ENCODE results near the gene HMGCLL1.

Gene HMGCLL1

DNA sequence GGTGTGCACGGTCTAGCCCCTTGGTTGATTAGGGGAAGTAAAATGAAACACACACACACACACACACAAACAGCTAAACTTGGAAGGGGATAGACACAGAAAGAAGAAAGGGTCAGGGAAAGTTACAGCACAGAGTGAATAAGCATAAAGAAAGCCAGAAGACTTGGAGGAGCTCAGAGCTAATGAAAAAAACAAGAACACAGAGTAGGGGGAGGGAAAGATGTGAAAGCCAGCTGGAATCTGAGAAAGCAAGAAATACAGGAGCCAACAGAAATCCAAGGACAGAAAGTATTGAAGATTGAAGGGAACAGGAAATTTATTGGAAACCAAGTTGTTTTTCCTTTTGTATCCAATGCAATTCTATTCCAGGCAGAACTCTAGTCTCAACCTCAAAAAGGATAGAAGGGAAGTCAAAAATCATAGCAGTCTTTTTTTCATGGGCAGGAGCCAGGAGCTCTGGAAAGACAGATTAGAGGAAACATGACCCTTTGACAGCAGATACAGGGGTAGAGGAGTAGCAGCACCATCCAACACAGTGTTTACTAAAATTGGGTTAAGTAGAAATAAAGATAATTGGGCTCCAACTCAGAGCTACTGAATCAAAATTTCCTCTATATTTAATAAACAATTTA is 10.1 kb downstream of the HMGCLL1 start:
- FAIRE-seq (no peak), DNase-seq (ENCODE audit: insufficient read length) (no peak)
- TF ChIP-seq POLR2AphosphoS5 (IDR thresholded peaks at IDR 0.05; ENCODE audit: low read depth, low read length): no peak

DNA sequence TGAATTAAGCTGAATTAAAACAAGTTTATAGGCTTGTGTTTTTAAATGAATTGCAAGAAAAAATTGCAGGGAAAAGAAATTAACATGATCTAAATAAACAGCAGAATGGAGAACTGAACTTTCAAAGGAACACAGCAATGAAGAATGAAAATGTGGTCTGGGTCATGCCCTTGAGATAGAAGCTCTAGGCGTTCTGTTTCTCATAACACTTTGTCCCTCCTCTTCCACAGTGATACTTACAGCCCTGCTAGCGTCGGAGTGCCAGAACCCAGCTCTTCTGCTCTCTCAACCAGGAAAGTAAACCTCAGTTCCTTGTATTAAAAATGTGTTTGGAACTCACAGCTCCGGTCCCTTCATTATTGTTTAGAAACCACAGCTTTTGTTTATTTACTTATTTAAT is 11.4 kb downstream of the HMGCLL1 start:
- FAIRE-seq: no peak
- TF ChIP-seq POLR2AphosphoS5 (IDR thresholded peaks at IDR 0.05; ENCODE audit: low read depth, low read length): no peak
- no peak for TF ChIP-seq TAF1 (IDR thresholded peaks at IDR 0.05; ENCODE audit: borderline replicate concordance, low read depth, low read length)
- TF ChIP-seq POLR2A (IDR thresholded peaks at IDR 0.05; ENCODE audit: low read depth, low read length): no peak
- no peak for DNase-seq (ENCODE audit: insufficient read length)

DNA sequence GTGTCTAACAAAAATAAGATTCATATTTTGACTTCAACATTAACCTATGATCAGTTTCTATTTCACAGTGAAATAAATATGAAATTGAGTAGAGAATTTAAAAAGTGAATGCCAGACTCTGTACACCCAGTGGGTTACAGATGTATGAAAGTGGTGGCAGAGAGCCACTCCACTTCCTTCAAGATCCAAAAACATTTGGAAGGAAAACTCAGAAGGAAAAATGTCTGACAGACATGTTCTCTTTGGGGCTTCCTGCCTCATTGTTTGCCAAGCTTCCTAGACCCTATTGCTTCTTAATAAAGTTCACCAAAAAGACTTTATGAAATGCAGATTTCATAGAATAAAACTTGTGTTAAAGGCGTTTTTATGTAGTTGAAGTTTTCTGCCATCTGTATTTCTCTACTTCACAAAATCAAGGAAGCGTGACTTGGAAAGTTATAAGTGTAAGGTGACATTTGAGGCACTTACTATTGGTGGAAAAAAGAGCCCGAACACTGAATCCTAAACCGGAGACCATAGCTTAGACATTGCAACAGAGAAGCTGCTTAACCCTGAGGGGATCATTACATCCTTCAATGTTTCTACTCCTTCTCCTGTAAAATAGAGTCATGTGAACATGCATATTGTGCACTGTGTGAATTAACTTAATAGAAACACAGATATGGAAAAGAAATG is 12.8 kb downstream of the HMGCLL1 start:
- TF ChIP-seq POLR2AphosphoS5 (IDR thresholded peaks at IDR 0.05; ENCODE audit: low read depth, low read length) (no peak), POLR2A (IDR thresholded peaks at IDR 0.05; ENCODE audit: low read depth, low read length) (no peak), TAF1 (IDR thresholded peaks at IDR 0.05; ENCODE audit: borderline replicate concordance, low read depth, low read length) (no peak)
- DNase-seq (ENCODE audit: insufficient read length): no peak
- FAIRE-seq: no peak

DNA sequence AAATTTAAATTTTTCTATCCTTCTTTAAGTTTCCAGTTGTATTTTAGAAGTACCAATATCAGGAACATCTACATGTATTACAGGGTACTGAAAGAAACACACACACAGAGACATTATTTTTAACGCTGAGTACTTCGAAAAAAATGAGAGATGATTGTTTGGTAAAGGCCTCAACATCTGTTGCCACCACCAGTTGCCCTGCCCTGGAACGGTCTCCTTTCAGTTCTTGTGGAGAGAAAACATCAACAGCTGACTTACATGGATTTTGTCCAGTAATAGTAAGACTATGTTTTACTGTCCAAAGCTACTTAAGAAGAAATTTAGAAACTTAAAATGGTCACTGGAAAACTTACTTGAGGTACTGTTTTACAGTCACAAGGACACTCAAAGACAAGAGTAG is 16.7 kb downstream of the HMGCLL1 start:
- FAIRE-seq (no peak), DNase-seq (ENCODE audit: insufficient read length) (no peak)
- no peak for TF ChIP-seq POLR2A (IDR thresholded peaks at IDR 0.05; ENCODE audit: low read depth, low read length)
- no peak for TF ChIP-seq TAF1 (IDR thresholded peaks at IDR 0.05; ENCODE audit: borderline replicate concordance, low read depth, low read length)
- TF ChIP-seq POLR2AphosphoS5 (IDR thresholded peaks at IDR 0.05; ENCODE audit: low read depth, low read length): no peak

DNA sequence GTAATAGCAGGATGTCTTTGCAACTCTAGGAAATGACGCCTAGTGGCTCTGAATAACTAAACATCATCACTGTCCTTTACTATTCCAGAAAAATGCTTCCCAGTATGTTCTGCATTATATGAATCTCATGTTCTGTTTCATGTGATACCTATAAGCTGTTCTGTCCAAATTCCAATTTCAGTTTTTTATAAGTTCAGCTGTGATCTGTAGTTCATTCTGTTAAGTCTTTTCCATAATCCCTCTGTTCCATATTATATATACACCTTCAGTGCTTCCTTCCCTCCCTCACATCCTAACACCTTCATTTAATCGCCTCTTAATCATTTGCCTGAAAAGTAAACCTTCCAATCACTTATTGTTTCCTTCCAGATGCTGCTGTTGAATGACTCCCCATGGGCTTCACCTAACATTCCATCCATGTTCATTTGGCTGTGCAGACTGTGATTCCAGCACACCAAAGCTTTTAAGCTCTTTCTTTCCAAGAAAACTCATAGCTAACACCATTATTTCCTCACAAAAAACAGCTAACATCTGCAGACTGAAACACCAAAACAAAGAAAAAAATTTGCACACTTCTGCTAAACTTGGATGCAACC is 18.6 kb downstream of the HMGCLL1 start:
- no peak for TF ChIP-seq POLR2A (IDR thresholded peaks at IDR 0.05; ENCODE audit: low read depth, low read length)
- no peak for TF ChIP-seq POLR2AphosphoS5 (IDR thresholded peaks at IDR 0.05; ENCODE audit: low read depth, low read length)
- FAIRE-seq (no peak), DNase-seq (ENCODE audit: insufficient read length) (no peak)

DNA sequence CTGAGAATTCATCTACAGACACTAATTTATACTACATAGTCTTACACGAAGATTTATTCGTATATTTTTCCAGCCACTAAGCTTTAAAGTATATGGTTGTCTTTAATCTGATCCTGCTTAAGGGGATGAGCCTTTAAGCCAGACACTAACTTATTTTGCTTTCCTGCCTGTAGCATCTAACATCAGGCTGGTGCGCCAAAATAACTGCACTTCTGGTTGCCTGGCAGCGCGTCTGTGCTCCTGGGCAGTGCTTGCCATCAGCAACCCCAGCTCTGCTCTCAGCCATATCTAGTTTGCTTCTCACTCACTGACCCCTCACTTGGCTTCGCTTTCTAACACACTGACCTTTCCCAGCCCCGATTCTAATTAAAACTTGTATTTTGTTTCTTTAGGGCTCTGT is 21.8 kb downstream of the HMGCLL1 start:
- no peak for TF ChIP-seq TAF1 (IDR thresholded peaks at IDR 0.05; ENCODE audit: borderline replicate concordance, low read depth, low read length)
- TF ChIP-seq POLR2AphosphoS5 (IDR thresholded peaks at IDR 0.05; ENCODE audit: low read depth, low read length): no peak
- TF ChIP-seq POLR2A (IDR thresholded peaks at IDR 0.05; ENCODE audit: low read depth, low read length): no peak
- FAIRE-seq (no peak), DNase-seq (ENCODE audit: insufficient read length) (no peak)

DNA sequence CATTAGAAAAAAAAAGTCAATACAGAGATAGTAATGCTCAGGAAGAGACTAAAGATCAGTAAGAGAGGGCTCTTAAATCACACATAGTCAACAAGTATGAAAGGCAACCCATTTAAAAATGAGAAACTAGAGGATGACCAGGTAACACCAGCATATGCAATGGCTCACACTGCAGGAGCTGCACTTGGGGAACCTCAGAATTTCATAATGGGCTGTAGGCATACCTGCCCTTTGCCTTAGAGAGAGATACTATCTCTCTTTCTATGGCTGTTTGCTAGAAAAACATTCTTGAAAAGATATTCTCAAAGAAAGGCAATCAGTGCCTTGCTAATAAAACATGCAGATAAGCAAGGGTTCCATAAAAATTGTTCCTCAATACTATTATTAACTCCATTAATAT is 33.2 kb downstream of the HMGCLL1 start:
- no peak for TF ChIP-seq POLR2AphosphoS5 (IDR thresholded peaks at IDR 0.05; ENCODE audit: low read depth, low read length)
- TF ChIP-seq POLR2A (IDR thresholded peaks at IDR 0.05; ENCODE audit: low read depth, low read length): no peak
- no peak for TF ChIP-seq TAF1 (IDR thresholded peaks at IDR 0.05; ENCODE audit: borderline replicate concordance, low read depth, low read length)
- FAIRE-seq: no peak
- no peak for DNase-seq (ENCODE audit: insufficient read length)

DNA sequence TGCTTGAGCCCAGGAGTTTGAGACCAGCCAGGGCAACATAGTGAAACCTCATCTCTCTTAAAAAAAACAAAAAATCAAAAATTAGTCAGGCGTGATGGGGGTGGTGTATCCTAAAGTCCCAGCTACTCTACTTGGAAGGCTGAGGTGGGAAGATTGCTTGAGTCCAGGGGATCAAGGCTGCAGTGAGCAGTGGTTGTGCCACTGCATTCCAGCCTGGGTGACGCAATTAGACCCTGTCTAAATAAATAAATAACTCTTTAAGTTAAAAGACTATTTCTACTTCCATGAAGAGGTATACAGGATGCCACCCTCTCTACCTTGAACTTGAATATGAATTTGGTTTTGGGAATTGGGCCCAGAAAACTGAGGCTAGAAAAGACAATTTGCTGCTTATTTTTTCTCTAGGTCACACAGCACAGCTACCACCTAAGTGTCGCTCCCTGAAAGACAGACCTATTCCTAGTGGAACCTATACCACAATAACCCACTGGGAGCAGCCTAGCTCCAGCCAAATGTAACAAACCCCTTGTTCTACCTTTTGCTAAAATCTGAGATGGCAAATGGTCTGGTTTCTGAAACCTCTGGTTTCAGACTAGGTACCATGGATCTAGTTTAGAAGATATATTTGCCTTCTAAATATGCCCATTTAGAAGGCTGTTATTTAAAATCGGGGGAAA is 35.2 kb downstream of the HMGCLL1 start:
- DNase-seq (ENCODE audit: insufficient read length): no peak
- TF ChIP-seq POLR2A (IDR thresholded peaks at IDR 0.05; ENCODE audit: low read depth, low read length) (no peak), POLR2AphosphoS5 (IDR thresholded peaks at IDR 0.05; ENCODE audit: low read depth, low read length) (no peak), TAF1 (IDR thresholded peaks at IDR 0.05; ENCODE audit: borderline replicate concordance, low read depth, low read length) (no peak)
- FAIRE-seq: no peak

DNA sequence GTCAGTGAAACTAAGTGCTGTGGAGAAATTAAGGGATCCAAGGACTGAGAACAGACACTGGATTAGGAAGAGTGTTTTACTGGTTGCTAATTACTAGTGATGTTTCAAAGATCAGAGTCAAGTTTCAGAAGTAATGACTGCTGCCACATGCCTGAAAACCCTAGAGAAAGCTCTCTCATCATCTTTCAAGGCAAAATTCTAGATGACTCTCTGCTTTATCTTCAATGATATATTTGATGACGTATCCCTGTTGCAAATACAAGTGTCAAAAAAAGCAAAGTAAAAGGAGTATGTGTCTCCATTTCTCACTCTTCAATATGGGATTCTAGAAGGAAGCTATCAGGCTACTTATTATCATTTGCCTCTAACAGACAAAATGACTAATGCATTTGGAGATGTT is 38.0 kb downstream of the HMGCLL1 start:
- FAIRE-seq (no peak), DNase-seq (ENCODE audit: insufficient read length) (no peak)
- TF ChIP-seq POLR2AphosphoS5 (IDR thresholded peaks at IDR 0.05; ENCODE audit: low read depth, low read length) (no peak), POLR2A (IDR thresholded peaks at IDR 0.05; ENCODE audit: low read depth, low read length) (no peak), TAF1 (IDR thresholded peaks at IDR 0.05; ENCODE audit: borderline replicate concordance, low read depth, low read length) (no peak)

DNA sequence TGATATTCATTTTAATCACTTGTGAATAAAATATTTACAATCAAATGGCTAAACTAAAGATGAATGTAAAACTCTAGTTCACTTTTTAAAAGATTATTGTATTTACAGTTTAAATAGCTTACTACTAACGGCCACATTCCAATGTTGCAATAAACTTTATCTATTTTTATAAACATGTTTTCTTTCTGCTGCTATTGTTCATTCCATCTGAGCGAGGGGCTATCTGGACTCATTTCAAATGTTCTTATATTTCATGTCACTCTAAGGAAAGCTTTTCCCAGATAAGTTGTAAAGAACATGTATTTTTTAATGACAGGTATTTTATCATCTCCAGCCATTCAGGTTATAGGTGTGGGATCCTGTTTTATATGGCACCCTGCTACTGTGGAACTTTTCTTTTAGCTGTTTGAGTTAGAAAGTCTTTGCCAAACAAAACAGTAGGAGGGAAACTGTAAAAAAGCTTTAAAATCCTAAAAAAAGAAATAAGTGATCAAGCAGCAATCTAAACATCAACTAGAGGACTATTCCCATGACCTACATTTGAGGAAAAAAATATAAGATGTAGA is 42.5 kb downstream of the HMGCLL1 start:
- no peak for FAIRE-seq
- DNase-seq (ENCODE audit: insufficient read length): no peak
- TF ChIP-seq TAF1 (IDR thresholded peaks at IDR 0.05; ENCODE audit: borderline replicate concordance, low read depth, low read length) (no peak), POLR2AphosphoS5 (IDR thresholded peaks at IDR 0.05; ENCODE audit: low read depth, low read length) (no peak), POLR2A (IDR thresholded peaks at IDR 0.05; ENCODE audit: low read depth, low read length) (no peak)

DNA sequence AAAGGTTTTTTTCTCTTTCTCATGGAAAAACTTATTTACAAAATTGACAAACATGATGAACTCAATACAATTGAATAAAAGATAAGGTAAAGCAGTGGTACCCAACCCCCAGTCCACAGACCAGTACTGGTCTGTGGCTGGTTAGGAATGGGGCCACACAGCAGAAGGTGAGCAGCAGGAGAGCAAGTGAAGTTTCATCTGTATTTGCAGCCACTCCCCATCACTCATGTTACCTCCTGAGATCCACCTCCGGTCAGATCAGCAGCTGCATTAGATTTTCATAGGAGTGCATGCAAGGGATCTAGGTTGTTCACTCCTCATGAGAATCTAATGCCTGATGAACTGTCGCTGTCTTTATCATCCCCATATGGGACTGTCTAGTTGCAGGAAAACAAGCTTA is 47.5 kb downstream of the HMGCLL1 start:
- DNase-seq (ENCODE audit: insufficient read length): no peak
- no peak for TF ChIP-seq POLR2A (IDR thresholded peaks at IDR 0.05; ENCODE audit: low read depth, low read length)
- no peak for TF ChIP-seq TAF1 (IDR thresholded peaks at IDR 0.05; ENCODE audit: borderline replicate concordance, low read depth, low read length)
- no peak for TF ChIP-seq POLR2AphosphoS5 (IDR thresholded peaks at IDR 0.05; ENCODE audit: low read depth, low read length)
- FAIRE-seq: no peak
